Ovary (tissue), 9 donors: ENCODE measurements around the gene GAS2L3. TPM values are rescaled to one million over a fixed set of nuclear protein-coding genes. Genes with fewer than 3 reads are reported as not detected.
"Not testable (repeated sequence)": the region's sequence is repeated elsewhere in the genome, so short reads cannot be mapped to it uniquely, and the experiment has no call there.

Experiments
- DNase-seq, 5 donors: peaks; one replicate each; pipeline ENCODE4 v3.0.0-alpha.2; 2019 to 2020
- H3K27ac ChIP-seq, 2 donors: fragments of 200-600 bp; one replicate each; pipeline versions ENCODE4 v1.5.1 to v1.8.0; 2019 to 2022
- H3K27me3 ChIP-seq: fragments of 200-600 bp; one replicate; pipeline ENCODE4 v1.8.0; 2022
- H3K36me3 ChIP-seq: fragments of 200-600 bp; sonication (generic); one replicate; pipeline ENCODE4 v1.5.1; 2019
- H3K4me1 ChIP-seq: one replicate; pipeline ENCODE4 v1.8.1; 2013; ENCODE audit warnings: mild to moderate bottlenecking, moderate library complexity; ENCODE audit not compliant: insufficient read depth
- H3K4me3 ChIP-seq: fragments of 200-600 bp; sonication (generic); one replicate; pipeline ENCODE4 v1.5.1; 2017
- H3K9me3 ChIP-seq, 2 donors: fragments of 200-600 bp in 1 of 2; sonication (generic) in 1 of 2; one replicate each; pipeline versions ENCODE4 v1.5.1 to v1.8.1; 2013 to 2019; ENCODE audit warnings: mild to moderate bottlenecking in 1 of 2, moderate library complexity in 1 of 2
- EP300 ChIP-seq: sonication (generic); formaldehyde crosslinking; IDR thresholded peaks from one replicate; pipeline ENCODE4 v1.6.1; 2017; ENCODE audit warnings: antibody characterized with exemption
- POLR2A ChIP-seq: fragments of 450-650 bp; IDR thresholded peaks from one replicate; pipeline ENCODE4 v1.6.1; 2017; ENCODE audit warnings: antibody characterized with exemption, mild to moderate bottlenecking, moderate library complexity
- WGBS, 3 donors: extraction: QIAGEN DNeasy Blood & Tissue Kit in 1 of 3; methylation state at CpG; one replicate each; pipeline versions ENCODE4 v1.1.5 to v1.1.7; 2013 to 2017; 5-methylcytosine and 5-hydroxymethylcytosine counted together
- intact Hi-C, 4 donors: fragments of 100-400 bp; cut with DNase I; formaldehyde crosslinking; loops; one replicate each; pipeline versions ENCODE4 v1.11.0 to v1.15.1; 2022 to 2023
- polyA plus RNA-seq, 2 donors: library from polyadenylated mRNA; stranded (reverse); fragments of 200-250 nt in 1 of 2; fragments of 350-450 nt in 1 of 2; fragmentation: Illumina TruSeq in 1 of 2; extraction: RNeasy Lipid Tissue Mini Kit (QIAGEN cat#74804) in 1 of 2; gene quantifications; one replicate each; pipeline ENCODE4 v1.2.3, GENCODE V29; 2013 to 2014
- total RNA-seq, 7 donors: library from RNA; depleted of rRNA in 2 of 7; stranded (reverse); fragments of >200 nt in 2 of 7; fragmentation: NEBNext Ultra II Directional in 3 of 7; extraction: Animal tissue kit (Norgen Biotek cat#: 25700) in 3 of 7; gene quantifications; one replicate each; pipeline versions ENCODE4 v1.1.0 to v1.2.4, GENCODE V29; 2016 to 2023
- TF ChIP-seq, protein P1 (sequence below), 3 donors: fragments of 450-650 bp in 2 of 3; fragments of 200-600 bp in 1 of 3; IDR thresholded peaks; one replicate each; pipeline versions ENCODE4 v1.5.1 to v1.8.0; 2016 to 2022; ENCODE audit warnings: antibody characterized with exemption in 3 of 3, mild to moderate bottlenecking in 1 of 3
- donor health status: DM: no; HTN: no; CAD: no; lungs with moderate emphysema.
- donor health status: DM: no; HTN: no; CAD: no.
- donor health status: Bipolar disorder and iron deficiency.
- donor health status: DM: yes; HTN: yes; CAD: no.
- donor health status: DM: no; HTN: no; CAD: no.
- donor health status: DM: yes; HTN: yes; CAD: no.

Gene GAS2L3
- total and polyA plus RNA-seq, 9 donors, result 1.0 to 4.9 (median 2.9) TPM

DNA sequence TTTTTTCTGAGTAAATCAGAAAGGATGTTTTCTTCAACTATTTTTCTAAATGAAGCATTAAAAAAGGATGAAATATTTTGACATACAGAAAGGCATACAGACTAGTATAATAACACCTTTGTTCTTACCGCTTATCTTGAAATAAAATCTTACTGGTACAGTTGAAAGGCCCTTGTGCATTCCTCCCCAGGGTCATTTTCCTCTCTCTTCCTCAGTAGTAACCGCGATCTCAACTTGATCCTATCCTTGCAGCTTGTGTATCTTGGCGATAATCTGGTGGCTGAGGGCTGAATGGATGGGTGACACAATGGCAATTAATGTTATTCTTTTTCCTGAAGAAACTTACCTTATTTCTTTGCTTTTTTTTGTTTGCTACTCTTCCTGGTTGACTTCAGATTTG, 18.5 kb downstream of the GAS2L3 start:
- Histone ChIP-seq H3K36me3 (no peaks in the 10 kb centered on the region), H3K27me3 (no peaks in the 10 kb centered on the region), H3K27ac (no peak overlapping the region), H3K4me1 (no peaks in the 10 kb centered on the region), H3K4me3 (no peak overlapping the region), H3K9me3 (no peaks in the 10 kb centered on the region)
- WGBS, 3 donors, result 95 to 98% (median 95%) methylated on average over 4 of the region's 4 CpGs
- TF ChIP-seq POLR2A (no peak), EP300 (no peak)
- TF ChIP-seq, protein P1, sequence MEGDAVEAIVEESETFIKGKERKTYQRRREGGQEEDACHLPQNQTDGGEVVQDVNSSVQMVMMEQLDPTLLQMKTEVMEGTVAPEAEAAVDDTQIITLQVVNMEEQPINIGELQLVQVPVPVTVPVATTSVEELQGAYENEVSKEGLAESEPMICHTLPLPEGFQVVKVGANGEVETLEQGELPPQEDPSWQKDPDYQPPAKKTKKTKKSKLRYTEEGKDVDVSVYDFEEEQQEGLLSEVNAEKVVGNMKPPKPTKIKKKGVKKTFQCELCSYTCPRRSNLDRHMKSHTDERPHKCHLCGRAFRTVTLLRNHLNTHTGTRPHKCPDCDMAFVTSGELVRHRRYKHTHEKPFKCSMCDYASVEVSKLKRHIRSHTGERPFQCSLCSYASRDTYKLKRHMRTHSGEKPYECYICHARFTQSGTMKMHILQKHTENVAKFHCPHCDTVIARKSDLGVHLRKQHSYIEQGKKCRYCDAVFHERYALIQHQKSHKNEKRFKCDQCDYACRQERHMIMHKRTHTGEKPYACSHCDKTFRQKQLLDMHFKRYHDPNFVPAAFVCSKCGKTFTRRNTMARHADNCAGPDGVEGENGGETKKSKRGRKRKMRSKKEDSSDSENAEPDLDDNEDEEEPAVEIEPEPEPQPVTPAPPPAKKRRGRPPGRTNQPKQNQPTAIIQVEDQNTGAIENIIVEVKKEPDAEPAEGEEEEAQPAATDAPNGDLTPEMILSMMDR (IDR thresholded peaks at IDR 0.05), result no peak
- intact Hi-C loops, result no loop called here
- no peak for DNase-seq

- Histone ChIP-seq H3K36me3 (no peaks in the 10 kb centered on the region), H3K9me3 (no peaks in the 10 kb centered on the region), H3K27ac (no peak overlapping the region), H3K27me3 (no peaks in the 10 kb centered on the region), H3K4me1 (no peaks in the 10 kb centered on the region), H3K4me3 (no peak overlapping the region)
- DNase-seq, result no peak
- TF ChIP-seq, protein P1 (IDR thresholded peaks at IDR 0.05), result no peak
- TF ChIP-seq POLR2A (no peak), EP300 (no peak)
- intact Hi-C loops, result no loop called here
- 23 to 30% (median 28%) methylated on average over 5 of the region's 5 CpGs for WGBS, 3 donors
Observed at GRCh38 chr12:100593490-100593889, 20.0 kb downstream of the GAS2L3 start.

DNA sequence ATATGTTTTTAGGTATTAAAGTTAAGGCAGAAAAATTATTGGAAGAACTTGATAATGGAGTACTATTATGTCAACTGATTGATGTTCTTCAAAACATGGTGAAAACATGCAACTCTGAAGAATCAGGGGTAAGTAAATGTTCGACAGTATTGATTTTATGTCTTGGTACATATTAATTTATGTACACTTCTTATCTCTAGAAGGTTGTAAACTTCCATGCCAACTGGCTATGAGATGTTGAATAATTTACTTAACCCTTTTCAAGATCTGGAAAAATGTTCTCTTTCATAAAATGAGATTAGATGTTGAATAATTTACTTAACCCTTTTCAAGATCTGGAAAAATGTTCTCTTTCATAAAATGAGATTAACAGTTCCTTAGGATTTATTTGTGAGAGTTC, 28.1 kb downstream of the GAS2L3 start:
- H3K27ac ChIP-seq, result no peak overlapping the region
- no peaks in the 10 kb centered on the region for H3K36me3 ChIP-seq
- H3K9me3 ChIP-seq, result no peaks in the 10 kb centered on the region
- 85 to 90% (median 89%) methylated on average over 1 of the region's 1 CpG for WGBS, 3 donors
- no peak overlapping the region for H3K4me3 ChIP-seq
- H3K4me1 ChIP-seq, result no peaks in the 10 kb centered on the region
- intact Hi-C loops, result no loop called here
- H3K27me3 ChIP-seq, result no peaks in the 10 kb centered on the region
- no peak for DNase-seq
- TF ChIP-seq POLR2A, result no peak
- TF ChIP-seq, protein P1 (IDR thresholded peaks at IDR 0.05), result no peak
- no peak for TF ChIP-seq EP300

DNA sequence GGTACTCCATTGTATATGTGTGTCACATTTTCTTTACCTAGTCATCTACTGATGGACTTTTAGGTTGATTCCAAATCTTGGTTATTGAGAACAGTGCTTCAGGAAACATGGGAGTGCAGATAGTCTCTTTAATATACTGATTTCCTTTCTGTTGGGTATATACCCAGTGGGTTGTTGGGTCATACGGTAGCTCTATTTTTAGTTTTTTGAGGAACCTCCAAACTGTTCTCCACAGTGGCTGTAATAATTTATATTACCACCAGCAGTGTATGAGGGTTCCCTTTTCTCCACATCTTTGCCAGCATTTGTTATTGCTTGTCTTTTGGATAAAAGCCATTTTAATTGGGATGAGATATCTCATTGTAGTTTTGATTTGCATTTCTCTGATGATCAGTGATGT, 29.5 kb downstream of the GAS2L3 start:
- H3K36me3 ChIP-seq, H3K9me3 ChIP-seq, H3K27ac ChIP-seq, H3K27me3 ChIP-seq, intact Hi-C loops, H3K4me3 ChIP-seq, H3K4me1 ChIP-seq, DNase-seq: not testable (repeated sequence)
- 93 to 100% (median 98%) methylated on average over 1 of the region's 1 CpG for WGBS, 3 donors

- Histone ChIP-seq H3K27ac (no peak overlapping the region), H3K4me1 (no peaks in the 10 kb centered on the region), H3K9me3 (no peaks in the 10 kb centered on the region), H3K36me3 (no peaks in the 10 kb centered on the region), H3K4me3 (no peak overlapping the region), H3K27me3 (no peaks in the 10 kb centered on the region)
- intact Hi-C loops, result no loop called here
- TF ChIP-seq, protein P1 (IDR thresholded peaks at IDR 0.05), result no peak
- no peak for TF ChIP-seq POLR2A
- no peak for TF ChIP-seq EP300
- DNase-seq, result no peak
- 86 to 98% (median 95%) methylated on average over 1 of the region's 1 CpG for WGBS, 3 donors
Observed at GRCh38 chr12:100608776-100609175, 35.3 kb downstream of the GAS2L3 start.
